ENCODE measurements around the gene FAAP100.

FAAP100 gene

DNA sequence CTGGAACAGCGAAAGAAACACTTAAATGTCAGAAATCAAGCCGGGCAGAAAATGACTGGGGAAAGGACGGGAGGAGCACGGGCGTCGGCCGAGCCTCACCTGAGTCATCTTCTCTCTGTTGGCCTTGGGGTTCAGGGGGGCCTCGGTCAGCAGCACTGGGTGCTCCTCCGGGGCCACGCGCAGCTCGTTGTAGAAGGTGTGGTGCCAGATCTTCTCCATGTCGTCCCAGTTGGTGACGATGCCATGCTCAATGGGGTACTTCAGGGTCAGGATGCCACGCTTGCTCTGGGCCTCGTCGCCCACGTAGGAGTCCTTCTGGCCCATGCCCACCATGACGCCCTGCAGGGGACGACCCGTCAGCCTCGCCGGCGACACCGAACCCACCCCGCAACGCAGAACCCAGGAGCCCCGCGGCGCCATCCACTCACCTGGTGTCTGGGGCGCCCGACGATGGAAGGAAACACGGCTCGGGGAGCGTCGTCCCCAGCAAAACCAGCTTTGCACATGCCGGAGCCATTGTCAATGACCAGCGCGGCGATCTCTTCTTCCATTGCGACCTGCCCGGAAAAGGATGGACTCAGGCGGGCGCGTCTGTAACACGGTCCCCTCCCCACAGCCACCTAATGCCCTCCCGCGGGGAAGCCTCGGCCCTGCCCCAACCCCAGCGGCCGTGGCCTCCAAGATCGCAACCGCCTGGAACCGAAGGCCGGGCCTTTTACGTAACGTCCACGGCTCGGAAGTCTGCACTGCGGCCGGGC lies 40.2 kb downstream of the FAAP100 start:
- peaks cover 45% of the 10 kb centered on the region for H3K4me1 ChIP-seq (ENCODE audit: control insufficient read depth, insufficient read depth, low read length)
- no peak for DNase-seq (ENCODE audit: low read depth)
- H3K36me3 ChIP-seq (ENCODE audit: control insufficient read depth, insufficient read depth, low read length, severe bottlenecking), result peaks cover 33% of the 10 kb centered on the region
- peak overlapping the region; percentile 87 for H3K4me3 ChIP-seq (ENCODE audit: low read length)
- H3K9ac ChIP-seq (ENCODE audit: low read length), result peak overlapping the region; percentile 97
- no peaks in the 10 kb centered on the region for H3K9me3 ChIP-seq (ENCODE audit: control insufficient read depth, low read length)
- H3K27me3 ChIP-seq (replicated peaks; ENCODE audit: control insufficient read depth, insufficient read depth, low read length), result no peaks in the 10 kb centered on the region

DNA sequence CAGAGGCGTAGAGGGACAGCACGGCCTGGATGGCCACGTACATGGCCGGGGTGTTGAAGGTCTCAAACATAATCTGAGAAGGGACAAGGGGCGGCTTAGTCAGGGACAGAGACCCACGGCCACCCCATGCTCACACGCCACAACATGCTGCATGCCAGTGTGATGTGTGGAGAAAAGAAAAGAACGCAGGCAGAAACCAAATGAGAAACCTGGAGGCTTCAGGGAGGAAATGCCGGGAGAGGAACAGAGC lies 40.7 kb downstream of the FAAP100 start:
- Histone ChIP-seq H3K36me3 (ENCODE audit: control insufficient read depth, insufficient read depth, low read length, severe bottlenecking) (peaks cover 33% of the 10 kb centered on the region), H3K4me3 (ENCODE audit: low read length) (peak overlapping the region; percentile 87), H3K9me3 (ENCODE audit: control insufficient read depth, low read length) (no peaks in the 10 kb centered on the region), H3K4me1 (ENCODE audit: control insufficient read depth, insufficient read depth, low read length) (peaks cover 41% of the 10 kb centered on the region), H3K27me3 (replicated peaks; ENCODE audit: control insufficient read depth, insufficient read depth, low read length) (no peaks in the 10 kb centered on the region), H3K9ac (ENCODE audit: low read length) (peak overlapping the region; percentile 97)
- DNase-seq (ENCODE audit: low read depth), result no peak

DNA sequence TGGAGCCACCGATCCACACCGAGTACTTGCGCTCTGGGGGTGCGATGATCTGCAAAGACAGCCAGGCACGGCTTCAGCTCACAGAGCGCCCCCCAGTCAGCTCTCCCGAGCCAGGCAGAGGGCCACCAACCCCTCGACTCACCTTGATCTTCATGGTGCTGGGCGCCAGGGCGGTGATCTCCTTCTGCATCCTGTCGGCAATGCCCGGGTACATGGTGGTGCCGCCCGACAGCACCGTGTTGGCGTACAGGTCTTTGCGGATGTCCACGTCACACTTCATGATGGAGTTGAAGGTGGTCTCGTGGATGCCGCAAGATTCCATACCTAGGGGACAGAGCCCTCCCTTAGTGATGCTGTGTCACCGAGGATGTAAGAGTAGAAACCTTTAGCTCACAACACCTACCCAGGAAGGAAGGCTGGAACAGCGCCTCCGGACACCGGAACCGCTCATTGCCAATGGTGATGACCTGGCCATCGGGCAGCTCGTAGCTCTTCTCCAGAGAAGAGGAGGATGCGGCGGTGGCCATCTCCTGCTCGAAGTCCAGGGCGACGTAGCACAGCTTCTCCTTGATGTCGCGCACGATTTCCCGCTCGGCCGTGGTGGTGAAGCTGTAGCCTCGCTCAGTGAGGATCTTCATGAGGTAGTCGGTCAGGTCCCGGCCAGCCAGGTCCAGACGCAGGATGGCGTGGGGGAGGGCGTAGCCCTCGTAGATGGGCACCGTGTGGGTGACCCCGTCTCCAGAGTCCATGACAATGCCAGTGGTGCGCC lies 41.2 kb downstream of the FAAP100 start:
- H3K4me1 ChIP-seq (ENCODE audit: control insufficient read depth, insufficient read depth, low read length), result peaks cover 36% of the 10 kb centered on the region
- H3K9me3 ChIP-seq (ENCODE audit: control insufficient read depth, low read length), result no peaks in the 10 kb centered on the region
- H3K4me3 ChIP-seq (ENCODE audit: low read length), result peak overlapping the region; percentile 87
- peak overlapping the region; percentile 97 for H3K9ac ChIP-seq (ENCODE audit: low read length)
- peaks cover 33% of the 10 kb centered on the region for H3K36me3 ChIP-seq (ENCODE audit: control insufficient read depth, insufficient read depth, low read length, severe bottlenecking)
- H3K27me3 ChIP-seq (replicated peaks; ENCODE audit: control insufficient read depth, insufficient read depth, low read length), result no peaks in the 10 kb centered on the region
- DNase-seq (ENCODE audit: low read depth), result peak; percentile 43

DNA sequence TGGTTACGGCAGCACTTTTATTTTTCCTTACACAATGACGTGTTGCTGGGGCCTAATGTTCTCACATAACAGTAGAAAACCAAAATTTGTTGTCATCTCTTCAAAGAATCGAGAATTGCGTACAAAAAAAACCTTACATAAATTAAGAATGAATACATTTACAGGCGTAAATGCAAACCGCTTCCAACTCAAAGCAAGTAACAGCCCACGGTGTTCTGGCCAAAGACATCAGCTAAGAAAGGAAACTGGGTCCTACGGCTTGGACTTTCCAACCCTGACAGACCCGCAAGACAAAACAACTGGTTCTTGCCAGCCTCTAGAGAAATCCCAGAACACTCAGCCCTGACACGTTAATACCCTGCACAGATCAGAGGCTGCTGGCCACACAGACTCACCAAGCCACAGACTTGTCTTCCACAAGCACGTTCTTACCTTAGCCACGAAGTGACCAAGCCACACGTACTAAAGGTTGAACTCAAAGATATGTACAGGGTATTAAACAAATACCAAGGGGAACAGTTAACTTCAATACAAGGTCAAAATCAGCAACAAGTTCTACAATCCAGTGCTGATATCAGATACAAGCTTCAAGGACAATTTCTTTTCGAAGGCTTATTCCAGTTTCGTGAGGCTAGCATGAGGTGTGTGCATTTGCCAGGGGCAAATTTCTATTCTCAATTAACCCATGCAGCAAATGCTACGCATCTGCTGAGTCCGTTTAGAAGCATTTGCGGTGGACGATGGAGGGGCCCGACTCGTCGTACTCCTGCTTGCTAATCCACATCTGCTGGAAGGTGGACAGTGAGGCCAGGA lies 42.0 kb downstream of the FAAP100 start:
- DNase-seq (ENCODE audit: low read depth), result peak; percentile 48
- H3K4me1 ChIP-seq (ENCODE audit: control insufficient read depth, insufficient read depth, low read length), result peaks cover 34% of the 10 kb centered on the region
- no peaks in the 10 kb centered on the region for H3K9me3 ChIP-seq (ENCODE audit: control insufficient read depth, low read length)
- H3K36me3 ChIP-seq (ENCODE audit: control insufficient read depth, insufficient read depth, low read length, severe bottlenecking), result peaks cover 33% of the 10 kb centered on the region
- peak overlapping the region; percentile 97 for H3K9ac ChIP-seq (ENCODE audit: low read length)
- H3K4me3 ChIP-seq (ENCODE audit: low read length), result peak overlapping the region; percentile 87
- H3K27me3 ChIP-seq (replicated peaks; ENCODE audit: control insufficient read depth, insufficient read depth, low read length), result no peaks in the 10 kb centered on the region

DNA sequence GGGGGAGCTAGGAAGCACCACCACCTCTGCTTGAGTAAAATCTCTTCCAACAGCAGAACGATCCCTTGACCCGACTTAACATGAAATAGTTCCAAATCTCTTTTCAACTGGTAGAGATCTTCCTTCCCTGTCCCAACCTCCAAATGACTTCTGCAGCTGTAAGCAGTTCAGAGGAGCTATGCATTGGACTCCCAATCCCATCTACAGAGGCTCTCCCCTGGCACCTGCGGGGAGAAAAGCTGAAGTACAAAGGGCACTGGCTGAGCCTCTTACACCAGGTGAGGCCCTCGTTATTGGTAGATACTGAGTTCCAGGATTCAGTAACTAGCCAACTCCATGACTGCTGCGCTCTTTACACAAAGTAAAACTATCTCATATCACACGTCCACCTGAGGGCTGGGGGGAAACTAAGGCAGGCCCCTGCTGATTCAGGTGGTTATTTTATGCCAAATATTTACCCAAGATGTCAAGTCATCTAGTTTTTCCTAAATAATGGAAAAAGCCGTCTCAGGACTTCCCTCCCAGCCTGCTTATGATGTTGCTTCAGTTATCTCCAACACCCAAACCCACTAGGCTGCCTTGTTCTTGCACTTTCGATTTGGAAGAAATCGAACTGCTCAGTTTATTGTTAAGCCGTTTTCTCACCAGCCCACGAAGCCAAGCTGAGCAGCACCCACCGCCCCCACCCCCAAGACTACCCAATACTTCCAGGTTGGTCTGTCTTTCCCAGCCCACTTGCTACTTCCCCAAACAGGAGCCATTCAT lies 42.8 kb downstream of the FAAP100 start:
- H3K4me3 ChIP-seq (ENCODE audit: low read length), result peak overlapping the region; percentile 87
- H3K9ac ChIP-seq (ENCODE audit: low read length), result peak overlapping the region; percentile 97
- DNase-seq (ENCODE audit: low read depth), result peak; percentile 53
- H3K9me3 ChIP-seq (ENCODE audit: control insufficient read depth, low read length), result no peaks in the 10 kb centered on the region
- peaks cover 33% of the 10 kb centered on the region for H3K36me3 ChIP-seq (ENCODE audit: control insufficient read depth, insufficient read depth, low read length, severe bottlenecking)
- H3K27me3 ChIP-seq (replicated peaks; ENCODE audit: control insufficient read depth, insufficient read depth, low read length), result no peaks in the 10 kb centered on the region
- H3K4me1 ChIP-seq (ENCODE audit: control insufficient read depth, insufficient read depth, low read length), result peaks cover 34% of the 10 kb centered on the region

DNA sequence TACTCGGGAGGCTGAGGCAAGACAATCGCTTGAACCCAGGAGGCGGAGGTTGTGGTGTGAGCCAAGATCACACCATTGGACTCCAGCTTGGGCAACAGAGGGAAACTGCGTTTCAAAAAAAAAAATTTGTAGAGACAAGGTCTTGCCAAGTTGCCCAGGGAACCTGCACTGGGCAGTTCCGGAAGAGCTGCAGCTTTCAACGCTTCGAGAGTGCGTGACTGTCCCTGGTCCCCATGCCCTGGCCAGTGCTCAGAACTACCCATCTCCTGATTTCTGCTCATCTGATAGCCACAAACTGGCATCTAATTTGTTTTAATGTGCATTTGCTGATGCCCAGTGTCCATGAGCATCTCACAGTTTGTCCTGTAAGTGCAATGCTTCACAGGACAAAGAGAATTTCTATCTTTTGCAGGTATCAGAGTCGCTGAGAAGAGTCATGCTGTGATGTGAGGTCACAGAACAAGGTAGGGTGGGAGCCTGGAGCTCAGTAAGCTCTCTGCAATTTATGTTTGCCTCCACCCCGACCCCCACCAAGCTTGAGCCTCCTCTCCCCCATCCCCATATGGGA lies 43.4 kb downstream of the FAAP100 start:
- peak; percentile 34 for DNase-seq (ENCODE audit: low read depth)
- Histone ChIP-seq H3K9me3 (ENCODE audit: control insufficient read depth, low read length) (no peaks in the 10 kb centered on the region), H3K4me3 (ENCODE audit: low read length) (peak overlapping the region; percentile 87)

DNA sequence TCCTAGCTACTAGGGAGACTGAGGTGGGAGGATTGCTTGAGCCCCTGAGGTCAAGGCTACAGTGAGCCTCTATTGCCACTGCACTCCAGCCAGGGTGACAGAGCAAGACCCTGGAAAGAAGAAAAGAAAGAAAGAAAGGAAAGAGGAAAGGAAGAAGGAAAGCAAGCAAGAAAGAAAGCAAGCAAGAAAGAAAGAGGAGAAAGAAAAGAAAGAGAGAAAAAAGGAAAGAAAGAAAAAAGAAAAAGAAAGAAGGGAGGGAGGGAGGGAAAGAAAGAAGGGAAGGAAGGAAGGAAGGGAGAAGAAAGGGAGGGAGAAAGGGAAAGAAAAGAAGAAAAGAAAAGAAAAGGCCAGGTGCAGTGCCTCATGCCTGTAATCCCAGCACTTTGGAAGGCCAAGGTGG lies 48.5 kb downstream of the FAAP100 start:
- H3K9me3 ChIP-seq (ENCODE audit: control insufficient read depth, low read length), result no peaks in the 10 kb centered on the region
- H3K9ac ChIP-seq (ENCODE audit: low read length), result no peak overlapping the region
- no peak overlapping the region for H3K4me3 ChIP-seq (ENCODE audit: low read length)
- no peak for DNase-seq (ENCODE audit: low read depth)
- peaks cover under 1% of the 10 kb centered on the region for H3K4me1 ChIP-seq (ENCODE audit: control insufficient read depth, insufficient read depth, low read length)
- peaks cover 2% of the 10 kb centered on the region for H3K36me3 ChIP-seq (ENCODE audit: control insufficient read depth, insufficient read depth, low read length, severe bottlenecking)
- no peaks in the 10 kb centered on the region for H3K27me3 ChIP-seq (replicated peaks; ENCODE audit: control insufficient read depth, insufficient read depth, low read length)

More for the DNA sequence above, 43.4 kb downstream of the FAAP100 start:
- peaks cover 33% of the 10 kb centered on the region for H3K36me3 ChIP-seq (ENCODE audit: control insufficient read depth, insufficient read depth, low read length, severe bottlenecking)
- peak overlapping the region; percentile 97 for H3K9ac ChIP-seq (ENCODE audit: low read length)
- peaks cover 30% of the 10 kb centered on the region for H3K4me1 ChIP-seq (ENCODE audit: control insufficient read depth, insufficient read depth, low read length)
- no peaks in the 10 kb centered on the region for H3K27me3 ChIP-seq (replicated peaks; ENCODE audit: control insufficient read depth, insufficient read depth, low read length)

DNA sequence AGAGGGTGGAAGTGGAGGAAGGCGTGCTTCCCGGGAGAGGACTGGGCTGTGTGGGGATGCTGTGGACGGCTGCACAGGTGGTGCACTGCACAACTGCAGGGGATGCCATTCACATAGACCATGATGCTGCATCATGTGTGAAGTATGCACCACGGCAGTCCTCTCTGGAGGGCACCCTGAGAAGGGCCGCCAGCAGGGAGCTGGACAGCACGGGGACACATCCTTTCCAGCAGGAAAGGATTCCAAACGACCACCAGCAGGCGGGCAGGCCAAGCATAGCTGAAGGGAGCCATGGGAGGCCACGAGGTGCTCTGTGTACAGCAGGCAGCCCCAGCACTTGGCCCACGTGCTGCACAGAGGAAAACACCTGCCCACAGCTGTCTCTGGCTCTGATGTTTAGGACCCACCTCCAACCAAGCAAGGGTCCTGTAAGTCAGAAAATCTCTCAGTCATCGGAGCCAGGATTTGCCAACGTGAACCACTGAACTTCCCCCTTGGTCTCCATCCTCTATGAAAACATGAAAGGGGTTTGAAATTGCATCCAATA lies 49.6 kb downstream of the FAAP100 start:
- Histone ChIP-seq H3K27me3 (replicated peaks; ENCODE audit: control insufficient read depth, insufficient read depth, low read length) (no peaks in the 10 kb centered on the region), H3K36me3 (ENCODE audit: control insufficient read depth, insufficient read depth, low read length, severe bottlenecking) (no peaks in the 10 kb centered on the region), H3K9me3 (ENCODE audit: control insufficient read depth, low read length) (no peaks in the 10 kb centered on the region), H3K4me3 (ENCODE audit: low read length) (no peak overlapping the region), H3K4me1 (ENCODE audit: control insufficient read depth, insufficient read depth, low read length) (no peaks in the 10 kb centered on the region), H3K9ac (ENCODE audit: low read length) (no peak overlapping the region)
- no peak for DNase-seq (ENCODE audit: low read depth)

DNA sequence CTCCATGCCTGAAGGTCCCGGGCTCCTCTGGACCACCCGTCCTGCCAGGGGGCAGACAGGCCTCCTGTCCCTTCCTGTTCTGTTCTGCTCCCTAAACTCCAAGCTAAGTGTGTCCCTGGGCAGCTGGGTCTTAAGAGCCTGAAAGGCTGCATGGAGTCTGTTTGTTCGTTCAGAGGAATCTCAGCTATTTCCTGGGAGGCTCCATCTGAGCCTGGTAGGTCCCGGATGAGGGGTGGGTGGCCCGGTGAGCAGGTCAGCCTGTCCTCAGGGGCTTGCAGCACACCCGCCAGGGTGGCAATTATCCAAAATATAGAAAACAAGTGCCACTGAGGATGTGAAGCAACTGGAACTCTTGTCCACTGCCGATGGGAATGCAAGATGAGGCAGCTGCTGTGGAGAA lies 52.1 kb downstream of the FAAP100 start:
- Histone ChIP-seq H3K9me3 (ENCODE audit: control insufficient read depth, low read length) (no peaks in the 10 kb centered on the region), H3K9ac (ENCODE audit: low read length) (no peak overlapping the region), H3K4me3 (ENCODE audit: low read length) (no peak overlapping the region), H3K27me3 (replicated peaks; ENCODE audit: control insufficient read depth, insufficient read depth, low read length) (peaks cover 3% of the 10 kb centered on the region), H3K36me3 (ENCODE audit: control insufficient read depth, insufficient read depth, low read length, severe bottlenecking) (no peaks in the 10 kb centered on the region), H3K4me1 (ENCODE audit: control insufficient read depth, insufficient read depth, low read length) (no peaks in the 10 kb centered on the region)
- DNase-seq (ENCODE audit: low read depth), result no peak

DNA sequence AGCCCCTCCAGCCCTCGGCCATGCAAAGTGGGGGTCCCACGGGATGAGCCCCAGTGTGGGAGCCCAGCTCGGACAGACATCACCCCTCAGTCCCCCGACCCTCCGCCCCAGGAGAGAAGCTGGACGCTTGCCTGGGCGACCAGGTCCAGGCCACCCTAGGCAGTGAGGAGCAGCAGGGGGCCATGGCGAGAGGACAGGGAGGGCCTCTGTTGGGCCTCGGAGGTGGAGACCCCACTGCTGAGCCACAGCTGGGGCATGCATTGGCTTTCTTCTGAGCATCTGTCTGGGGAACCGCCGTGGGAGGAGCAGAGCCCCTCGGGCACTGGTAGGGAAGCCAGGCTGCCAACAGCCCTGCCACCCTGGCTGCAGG lies 52.6 kb downstream of the FAAP100 start:
- no peak overlapping the region for H3K4me3 ChIP-seq (ENCODE audit: low read length)
- H3K9me3 ChIP-seq (ENCODE audit: control insufficient read depth, low read length), result no peaks in the 10 kb centered on the region
- DNase-seq (ENCODE audit: low read depth), result no peak
- peaks cover 5% of the 10 kb centered on the region for H3K27me3 ChIP-seq (replicated peaks; ENCODE audit: control insufficient read depth, insufficient read depth, low read length)
- no peak overlapping the region for H3K9ac ChIP-seq (ENCODE audit: low read length)
- H3K36me3 ChIP-seq (ENCODE audit: control insufficient read depth, insufficient read depth, low read length, severe bottlenecking), result no peaks in the 10 kb centered on the region
- no peaks in the 10 kb centered on the region for H3K4me1 ChIP-seq (ENCODE audit: control insufficient read depth, insufficient read depth, low read length)

Data from adipocyte (in vitro differentiated cells).